A549 (cell line): ENCODE data around the gene HSD17B7. TPM values are rescaled to one million over a fixed set of nuclear protein-coding genes. Genes with fewer than 3 reads are reported as not detected.

Experiments used
- ATAC-seq, 2 experiments: fragments of 200-7000 bp in 1 of 2; fragments of >200 bp in 1 of 2; cut with Nextera tagmentation in 1 of 2; cut with Tn5 transposase in 1 of 2; 3 replicates each; pipeline versions ENCODE4 v1.8.0 to v1.9.1; 2018 to 2020; ENCODE audit warnings: mild to moderate bottlenecking in 1 of 2, moderate library complexity in 1 of 2
- CTCF ChIA-PET: fragments of 300-600 bp; sonication (Branson Sonifier 250); formaldehyde crosslinking; extraction: SDS; loops from one replicate; lab custom pipeline; 2021; ENCODE audit warnings: antibody characterized with exemption, inconsistent platforms; lab: Yijun Ruan, JAX
- POLR2A ChIA-PET: fragments of 350-600 bp; formaldehyde crosslinking; extraction: SDS; loops from one replicate; lab custom pipeline; 2021; ENCODE audit warnings: antibody characterized with exemption, inconsistent platforms; lab: Yijun Ruan, JAX
- DNase-seq, 2 experiments: peaks; one replicate each; pipeline versions ENCODE4 v3.0.0 to v3.0.0-alpha.2; 2011 to 2016; ENCODE audit warnings: low read depth in 1 of 2, low spot score in 1 of 2
- FAIRE-seq: peaks from 2 replicates; lab custom pipeline; 2011; peaks lifted over from hg19 to GRCh38; lab: Jason Lieb, UNC
- H3K27ac ChIP-seq, 2 experiments: fragments of >200 bp; sonication (Bioruptor Twin); formaldehyde crosslinking; 3 replicates each; pipeline ENCODE4 v1.5.1; 2016 to 2017
- H3K4me1 ChIP-seq: fragments of >200 bp; sonication (Bioruptor Twin); formaldehyde crosslinking; 3 replicates; pipeline ENCODE4 v1.6.1; 2016
- H3K4me2 ChIP-seq: fragments of >200 bp; sonication (Bioruptor Twin); formaldehyde crosslinking; 3 replicates; pipeline ENCODE4 v1.6.1; 2016
- H3K4me3 ChIP-seq: fragments of >200 bp; sonication (Bioruptor Twin); formaldehyde crosslinking; 3 replicates; pipeline ENCODE4 v1.5.1; 2016
- H3K9me3 ChIP-seq: fragments of >200 bp; sonication (Bioruptor Twin); formaldehyde crosslinking; 3 replicates; pipeline ENCODE4 v1.6.1; 2016
- ATOH8 ChIP-seq: fragments of 250-450 bp; sonication (Bioruptor Pico); IDR thresholded peaks from 2 replicates; pipeline ENCODE4 v1.5.0; 2020; ENCODE audit warnings: low read depth, mild to moderate bottlenecking, moderate library complexity
- BHLHE40 ChIP-seq: IDR thresholded peaks from 2 replicates; pipeline ENCODE4 v1.6.1; 2012; ENCODE audit warnings: low read depth, low read length, inconsistent platforms
- CHD4 ChIP-seq: fragments of 200-600 bp; sonication (generic); IDR thresholded peaks from 2 replicates; pipeline ENCODE4 v1.6.1; 2016; ENCODE audit warnings: antibody characterized with exemption, mild to moderate bottlenecking, borderline replicate concordance
- CTCF ChIP-seq: fragments of >200 bp; sonication (Bioruptor Twin); formaldehyde crosslinking; IDR thresholded peaks from 3 replicates; pipeline ENCODE4 v1.5.1; 2016
- EHF ChIP-seq: fragments of 250-450 bp; sonication (Bioruptor Pico); IDR thresholded peaks from 2 replicates; pipeline ENCODE4 v1.5.0; 2020; ENCODE audit warnings: mild to moderate bottlenecking
- EHMT2 ChIP-seq: fragments of 200-600 bp; sonication (generic); IDR thresholded peaks from 2 replicates; pipeline ENCODE4 v1.6.1; 2016; ENCODE audit warnings: antibody characterized with exemption, low read depth, mild to moderate bottlenecking, moderate library complexity
- EP300 ChIP-seq, 2 experiments: fragments of >200 bp; sonication (Bioruptor Twin); formaldehyde crosslinking; IDR thresholded peaks; 2 replicates in 1 of 2; 3 replicates in 1 of 2; pipeline ENCODE4 v1.6.1; 2016 to 2017
- GATA3 ChIP-seq: IDR thresholded peaks from 2 replicates; pipeline ENCODE4 v1.6.1; 2012; ENCODE audit warnings: borderline replicate concordance
- HDAC2 ChIP-seq: fragments of 200-600 bp; sonication (generic); IDR thresholded peaks from 2 replicates; pipeline ENCODE4 v1.6.1; 2016
- HEYL ChIP-seq: fragments of 250-450 bp; sonication (Bioruptor Pico); IDR thresholded peaks from 2 replicates; pipeline ENCODE4 v1.8.0; 2021; ENCODE audit warnings: mild to moderate bottlenecking, moderate library complexity
- HOXB13 ChIP-seq: fragments of 250-450 bp; sonication (Bioruptor Pico); IDR thresholded peaks from 2 replicates; pipeline ENCODE4 v1.5.0; 2020; ENCODE audit warnings: low read depth, mild to moderate bottlenecking, moderate library complexity
- JUN ChIP-seq, 2 experiments: fragments of >200 bp; sonication (Bioruptor Twin); formaldehyde crosslinking; IDR thresholded peaks; 2 replicates in 1 of 2; 3 replicates in 1 of 2; pipeline ENCODE4 v1.6.1; 2016 to 2017
- JUNB ChIP-seq: fragments of >200 bp; sonication (Bioruptor Twin); formaldehyde crosslinking; IDR thresholded peaks from 2 replicates; pipeline ENCODE4 v1.6.1; 2016
- KDM1A ChIP-seq: fragments of 200-600 bp; sonication (generic); IDR thresholded peaks from 2 replicates; pipeline ENCODE4 v1.6.1; 2016; ENCODE audit warnings: low read depth, mild to moderate bottlenecking
- KDM5A ChIP-seq: fragments of 200-600 bp; sonication (generic); IDR thresholded peaks from 2 replicates; pipeline ENCODE4 v1.6.1; 2016; ENCODE audit warnings: antibody characterized with exemption, mild to moderate bottlenecking
- NPAS2 ChIP-seq: fragments of 250-450 bp; sonication (Bioruptor Pico); IDR thresholded peaks from 2 replicates; pipeline ENCODE4 v1.8.0; 2022; ENCODE audit warnings: mild to moderate bottlenecking, moderate library complexity, borderline replicate concordance
- PBX3 ChIP-seq: IDR thresholded peaks from 2 replicates; pipeline ENCODE4 v1.6.1; 2012
- PHF8 ChIP-seq: fragments of 200-600 bp; sonication (generic); IDR thresholded peaks from 2 replicates; pipeline ENCODE4 v1.6.1; 2016; ENCODE audit warnings: low read depth, mild to moderate bottlenecking, antibody characterized with exemption, moderate library complexity, borderline replicate concordance
- POLR2AphosphoS2 ChIP-seq: conservative IDR thresholded peaks from 2 replicates; pipeline ENCODE4 v1.6.1; 2012; ENCODE audit warnings: low read length, improper control_type of control experiment, inconsistent platforms
- RAD21 ChIP-seq, 2 experiments: fragments of >200 bp in 1 of 2; sonication (Bioruptor Twin) in 1 of 2; formaldehyde crosslinking in 1 of 2; IDR thresholded peaks in 1 of 2; conservative IDR thresholded peaks in 1 of 2; 2 replicates in 1 of 2; 3 replicates in 1 of 2; pipeline ENCODE4 v1.6.1; 2012 to 2018; ENCODE audit warnings: inconsistent platforms in 1 of 2
- RFX5 ChIP-seq: fragments of 450-650 bp; IDR thresholded peaks from 2 replicates; pipeline ENCODE4 v1.7.1; 2014; ENCODE audit warnings: antibody characterized with exemption, mild to moderate bottlenecking, moderate library complexity
- SMC3 ChIP-seq: fragments of >200 bp; sonication (Bioruptor Twin); formaldehyde crosslinking; IDR thresholded peaks from 3 replicates; pipeline ENCODE4 v1.6.1; 2018; ENCODE audit warnings: inconsistent platforms
- SREBF2 ChIP-seq: fragments of 450-650 bp; IDR thresholded peaks from 2 replicates; pipeline ENCODE4 v1.6.1; 2014; ENCODE audit warnings: mild to moderate bottlenecking, moderate library complexity
- TFCP2L1 ChIP-seq: fragments of 250-450 bp; sonication (Bioruptor Pico); IDR thresholded peaks from 2 replicates; pipeline ENCODE4 v1.5.0; 2021; ENCODE audit warnings: mild to moderate bottlenecking
- TP53 ChIP-seq: fragments of 250-450 bp; sonication (Bioruptor Pico); IDR thresholded peaks from 2 replicates; pipeline ENCODE4 v1.5.0; 2021; ENCODE audit warnings: mild to moderate bottlenecking, moderate library complexity
- ZC3H11A ChIP-seq: fragments of 450-650 bp; IDR thresholded peaks from 2 replicates; pipeline ENCODE4 v1.6.1; 2014; ENCODE audit warnings: antibody characterized with exemption, mild to moderate bottlenecking
- ZFP36 ChIP-seq: fragments of 450-650 bp; IDR thresholded peaks from 2 replicates; pipeline ENCODE4 v1.6.1; 2014; ENCODE audit warnings: borderline replicate concordance; ENCODE audit not compliant: partially characterized antibody
- ZNF302 ChIP-seq: fragments of 250-450 bp; sonication (Bioruptor Pico); IDR thresholded peaks from 2 replicates; pipeline ENCODE4 v1.9.0; 2021; ENCODE audit warnings: inconsistent platforms, mild to moderate bottlenecking, moderate library complexity
- WGBS: methylation state at CpG from one replicate; pipeline ENCODE4 v1.1.6; 2017; ENCODE audit errors: missing lambda C conversion rate; 5-methylcytosine and 5-hydroxymethylcytosine counted together
- polyA plus RNA-seq, 4 experiments: library from polyadenylated mRNA; depleted of rRNA in 3 of 4; stranded (reverse); fragments of >200 nt; fragmentation: RNase III in 1 of 4; extraction: RNeasy Plus Mini Kit Qiagen cat#74134 plus additional on column Dnase treatment in 1 of 4; gene quantifications; 2 replicates in 3 of 4; 3 replicates in 1 of 4; pipeline ENCODE4 v1.2.3, GENCODE V29; 2011 to 2017

Gene HSD17B7
- polyA plus RNA-seq, 2 of the 4 experiments (the other 2 are of a cell fraction) = 14.0 to 22.1 TPM

- FAIRE-seq (no peak), DNase-seq (no peak), ATAC-seq (no peak)
- no peaks in the 10 kb centered on the region for H3K9me3 ChIP-seq
- no peak overlapping the region for H3K27ac ChIP-seq
- H3K4me3 ChIP-seq = no peak overlapping the region
- H3K4me1 ChIP-seq = no peaks in the 10 kb centered on the region
- 97% methylated on average over 1 of the region's 1 CpG for WGBS
- TF ChIP-seq ZFP36 (no peak), EP300 (IDR thresholded peaks at IDR 0.05) (no peak), EHF (no peak), CHD4 (no peak), CTCF (no peak), TFCP2L1 (CRISPR knock-in tag) (no peak), RAD21 (conservative IDR thresholded peaks at IDR 0.05 in 1 of 2, IDR thresholded peaks at IDR 0.05 in 1 of 2) (no peak), SMC3 (no peak), GATA3 (no peak), NPAS2 (CRISPR knock-in tag) (no peak), EHMT2 (no peak), POLR2AphosphoS2 (no peak), PBX3 (no peak), ATOH8 (no peak), JUNB (no peak), HDAC2 (no peak), HEYL (CRISPR knock-in tag) (no peak), RFX5 (no peak), KDM5A (no peak)
- ChIA-PET CTCF (no interaction called here), POLR2A (no interaction called here)
- no peak overlapping the region for H3K4me2 ChIP-seq
Observed at GRCh38 chr1:162753001-162753658, 37.4 kb upstream of the HSD17B7 start.

GRCh38 chr1:162753998-162754585 is 36.4 kb upstream of the HSD17B7 start:
- Histone ChIP-seq H3K9me3 (no peaks in the 10 kb centered on the region), H3K4me1 (no peaks in the 10 kb centered on the region), H3K4me3 (no peak overlapping the region), H3K27ac (no peak overlapping the region), H3K4me2 (no peak overlapping the region)
- POLR2A ChIA-PET = no interaction called here
- no peak for ATAC-seq
- no peak for FAIRE-seq
- no peak for DNase-seq
- TF ChIP-seq TP53 (CRISPR knock-in tag) = no peak
- TF ChIP-seq BHLHE40 = no peak
- TF ChIP-seq PHF8 = no peak
- no peak for TF ChIP-seq SREBF2
- no peak for TF ChIP-seq ZNF302 (CRISPR knock-in tag)
- no peak for TF ChIP-seq HOXB13
- TF ChIP-seq KDM1A = no peak
- no peak for TF ChIP-seq JUN (IDR thresholded peaks at IDR 0.05)
- TF ChIP-seq ZC3H11A = no peak
- no peak for TF ChIP-seq CTCF
- WGBS = 40% methylated on average over 1 of the region's 1 CpG
- CTCF ChIA-PET = interaction anchor here (0.6 kb wide), 1 partner anchor 136 kb away, joined by 3 read pairs; no protein-coding TSS in a partner anchor
